GM18867 (cell line): Measurements from ENCODE around the gene BCKDK.
"Not testable (repeated sequence)": the region's sequence is repeated elsewhere in the genome, so short reads cannot be mapped to it uniquely, and the experiment has no call there.

Experiments used
- ATAC-seq: cut with Tn5 transposase; IDR thresholded peaks from one replicate; pipeline ENCODE4 v1.9.1; 2021; ENCODE audit warnings: mild to moderate bottlenecking, moderate library complexity; ENCODE audit not compliant: unreplicated experiment

Gene BCKDK

DNA sequence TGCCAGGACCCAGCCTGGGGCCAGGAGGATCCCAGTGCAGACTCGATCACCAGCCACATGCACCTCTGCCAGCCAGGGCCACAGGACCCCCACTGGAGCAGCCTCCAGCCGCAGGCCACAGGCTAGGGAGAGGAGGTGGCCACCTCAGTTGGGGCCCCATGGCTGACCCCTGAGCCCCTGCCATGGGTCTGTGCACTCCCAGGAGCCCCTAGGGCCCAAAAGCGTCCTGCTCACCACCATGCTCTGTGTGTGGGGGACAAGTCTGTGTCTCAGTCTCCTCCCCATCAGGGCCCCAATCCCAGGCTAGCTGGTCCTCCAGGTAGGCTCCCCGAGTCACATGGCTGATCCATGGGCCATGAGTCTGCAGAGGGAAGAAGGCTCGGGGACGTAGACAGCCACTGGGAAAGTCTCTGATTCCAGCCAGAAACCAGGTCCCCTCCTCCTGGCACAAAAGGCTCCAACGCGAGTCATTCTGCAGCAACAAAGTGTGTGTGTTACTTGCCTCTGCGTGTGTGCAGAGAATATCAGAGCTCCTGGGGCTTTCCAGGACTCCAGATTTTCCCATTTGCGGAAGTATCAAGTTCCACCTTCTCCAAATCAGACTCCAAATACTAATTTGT, 33.4 kb downstream of the BCKDK start:
- no peak for ATAC-seq

DNA sequence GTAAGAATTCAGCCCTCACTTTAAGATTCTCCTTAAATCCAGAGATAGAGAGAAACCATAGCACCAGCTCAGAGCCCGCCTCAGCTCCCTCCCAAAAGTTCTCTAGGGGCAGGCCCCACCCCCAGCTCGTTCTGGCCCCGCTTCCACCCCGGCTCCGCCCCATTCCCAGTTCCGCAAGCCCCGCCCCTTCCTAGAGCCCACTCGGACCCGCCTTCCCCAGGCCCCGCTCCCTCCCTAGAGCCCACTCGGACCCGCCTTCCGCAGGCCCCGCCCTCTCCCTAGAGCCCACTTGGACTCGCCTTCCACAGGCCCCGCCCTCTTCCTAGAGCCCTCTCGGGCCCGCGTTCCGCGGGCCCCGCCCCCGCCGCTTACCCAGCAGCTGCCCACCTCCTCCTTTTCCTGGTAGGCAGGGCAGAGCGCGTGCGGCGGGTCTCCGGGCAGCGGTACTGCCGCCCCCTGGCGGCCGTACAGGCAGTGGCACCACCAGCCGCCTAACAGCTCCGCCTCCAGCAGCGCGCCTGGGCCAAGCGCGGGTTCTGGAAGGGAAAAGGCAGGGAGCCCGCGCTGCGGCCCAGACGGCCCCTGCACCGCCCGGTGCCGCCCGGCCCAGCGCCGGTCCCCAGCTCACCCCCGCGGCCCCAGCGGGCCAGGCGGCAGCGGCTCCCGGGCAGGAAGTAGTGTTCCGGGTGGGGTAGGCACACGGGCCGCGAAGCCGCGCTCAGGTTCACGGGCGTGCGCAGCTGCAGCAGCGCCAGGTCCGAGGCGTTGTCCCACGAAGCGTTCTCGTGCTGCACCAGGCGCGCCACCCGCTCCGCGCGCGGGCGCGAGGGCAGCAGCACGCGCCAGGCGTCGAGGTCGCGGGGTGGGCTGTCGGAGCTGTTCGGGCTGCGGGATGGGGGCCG, 34.2 kb downstream of the BCKDK start:
- peak; percentile 77 for ATAC-seq

GRCh38 chr16:31143011-31143693, 35.0 kb downstream of the BCKDK start:
- ATAC-seq: no peak

GRCh38 chr16:31143694-31144148, 35.5 kb downstream of the BCKDK start:
- ATAC-seq: no peak

DNA sequence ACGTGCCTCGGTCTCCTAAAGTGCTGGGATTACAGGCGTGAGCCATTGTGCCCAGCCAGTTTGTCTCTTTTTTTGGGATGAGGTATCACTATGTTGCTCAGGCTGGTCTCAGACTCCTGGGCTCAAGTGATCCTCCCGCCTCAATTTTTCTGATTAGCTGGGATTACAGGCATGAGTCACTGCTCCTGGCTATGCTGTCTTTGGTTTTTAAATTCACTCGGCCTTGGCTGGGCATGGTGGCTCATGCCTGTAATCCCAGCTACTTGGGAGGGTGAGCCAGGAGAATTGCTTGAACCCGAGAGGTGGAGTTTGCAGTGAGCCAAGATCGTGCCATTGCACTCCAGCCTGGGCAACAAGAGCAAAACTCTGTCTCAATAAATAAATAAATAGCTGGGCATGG, 36.2 kb downstream of the BCKDK start:
- not testable (repeated sequence) for ATAC-seq

GRCh38 chr16:31145398-31145990, 37.3 kb downstream of the BCKDK start:
- no peak for ATAC-seq

DNA sequence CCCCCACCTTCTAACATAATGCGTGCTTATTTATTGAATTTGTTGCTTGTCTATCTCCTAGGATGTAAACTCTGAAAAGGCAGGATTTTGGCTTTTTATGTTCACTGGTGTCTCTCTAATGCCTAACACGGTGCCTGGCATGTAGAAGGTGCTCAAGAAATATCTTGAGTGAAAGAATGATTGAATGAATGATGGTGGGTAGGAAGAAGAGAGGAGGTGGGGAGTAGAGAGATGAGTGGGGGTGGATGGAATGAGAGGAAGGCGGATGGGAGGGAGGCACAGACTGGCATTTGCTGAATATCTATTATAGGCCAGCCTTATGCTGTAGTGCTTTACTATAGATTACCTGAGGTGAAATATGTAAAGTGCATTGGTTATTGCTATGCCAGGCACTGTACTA, 39.4 kb downstream of the BCKDK start:
- ATAC-seq: no peak

DNA sequence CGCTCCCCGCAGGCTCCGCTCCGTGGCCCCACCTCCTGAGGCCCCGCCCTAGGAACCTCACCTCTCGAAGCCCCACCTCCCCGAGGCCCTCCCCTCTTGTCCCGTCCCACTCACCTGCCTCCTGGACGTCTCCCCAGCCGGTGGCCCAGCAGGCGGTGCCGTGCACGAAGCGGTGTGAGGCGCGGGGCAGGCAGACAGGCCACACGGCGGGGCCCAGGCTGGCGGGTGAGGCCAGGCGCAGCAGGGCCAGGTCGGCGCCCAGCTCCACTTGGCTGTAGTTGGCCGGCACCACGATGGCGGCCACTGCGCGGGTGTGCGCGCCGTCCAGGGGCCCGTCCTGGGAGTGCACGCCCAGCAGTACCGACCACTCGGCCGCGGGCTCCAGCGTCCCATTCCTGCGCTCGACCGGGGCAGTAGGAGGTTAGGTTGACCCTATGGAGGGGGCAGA, 40.1 kb downstream of the BCKDK start:
- ATAC-seq: no peak

DNA sequence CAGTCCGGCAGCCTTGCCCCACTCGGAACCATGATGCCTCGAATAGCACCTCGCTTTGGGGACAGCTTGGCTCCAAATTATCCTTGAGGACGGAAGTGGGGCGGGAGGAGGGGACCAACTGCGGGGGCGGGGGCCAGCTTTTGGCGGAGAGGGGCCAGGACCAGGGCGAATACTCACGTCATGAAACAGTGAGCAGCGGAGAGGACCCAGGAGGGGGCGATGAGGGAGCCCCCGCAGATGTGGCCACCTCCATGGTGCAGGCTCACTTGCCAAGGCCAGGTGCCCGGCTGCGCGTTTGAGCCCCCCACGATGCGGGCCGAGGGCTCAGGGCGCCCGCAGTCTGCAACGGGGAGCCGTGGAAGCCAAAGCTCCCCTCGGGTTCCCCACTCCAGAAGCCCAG, 40.7 kb downstream of the BCKDK start:
- ATAC-seq: no peak

DNA sequence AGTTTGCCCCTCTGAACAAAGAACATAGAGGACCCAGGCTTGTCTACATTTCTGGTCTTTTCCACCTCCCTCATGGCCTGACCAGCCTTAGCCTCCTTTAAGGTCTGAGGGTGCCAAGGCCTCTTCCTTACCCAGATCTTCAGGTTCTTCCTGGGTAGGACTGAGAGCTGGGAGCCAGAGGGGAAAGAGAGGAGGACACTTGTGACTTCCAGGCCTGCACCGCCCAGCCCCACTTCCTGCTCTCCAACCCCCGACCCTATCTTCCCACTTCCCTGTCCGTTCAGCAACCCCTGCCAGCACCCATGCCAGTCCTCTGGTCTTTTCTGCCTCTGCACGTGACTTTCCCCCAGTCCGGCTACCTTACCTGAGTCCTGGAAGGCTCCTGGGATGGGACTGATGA, 41.1 kb downstream of the BCKDK start:
- ATAC-seq: no peak

DNA sequence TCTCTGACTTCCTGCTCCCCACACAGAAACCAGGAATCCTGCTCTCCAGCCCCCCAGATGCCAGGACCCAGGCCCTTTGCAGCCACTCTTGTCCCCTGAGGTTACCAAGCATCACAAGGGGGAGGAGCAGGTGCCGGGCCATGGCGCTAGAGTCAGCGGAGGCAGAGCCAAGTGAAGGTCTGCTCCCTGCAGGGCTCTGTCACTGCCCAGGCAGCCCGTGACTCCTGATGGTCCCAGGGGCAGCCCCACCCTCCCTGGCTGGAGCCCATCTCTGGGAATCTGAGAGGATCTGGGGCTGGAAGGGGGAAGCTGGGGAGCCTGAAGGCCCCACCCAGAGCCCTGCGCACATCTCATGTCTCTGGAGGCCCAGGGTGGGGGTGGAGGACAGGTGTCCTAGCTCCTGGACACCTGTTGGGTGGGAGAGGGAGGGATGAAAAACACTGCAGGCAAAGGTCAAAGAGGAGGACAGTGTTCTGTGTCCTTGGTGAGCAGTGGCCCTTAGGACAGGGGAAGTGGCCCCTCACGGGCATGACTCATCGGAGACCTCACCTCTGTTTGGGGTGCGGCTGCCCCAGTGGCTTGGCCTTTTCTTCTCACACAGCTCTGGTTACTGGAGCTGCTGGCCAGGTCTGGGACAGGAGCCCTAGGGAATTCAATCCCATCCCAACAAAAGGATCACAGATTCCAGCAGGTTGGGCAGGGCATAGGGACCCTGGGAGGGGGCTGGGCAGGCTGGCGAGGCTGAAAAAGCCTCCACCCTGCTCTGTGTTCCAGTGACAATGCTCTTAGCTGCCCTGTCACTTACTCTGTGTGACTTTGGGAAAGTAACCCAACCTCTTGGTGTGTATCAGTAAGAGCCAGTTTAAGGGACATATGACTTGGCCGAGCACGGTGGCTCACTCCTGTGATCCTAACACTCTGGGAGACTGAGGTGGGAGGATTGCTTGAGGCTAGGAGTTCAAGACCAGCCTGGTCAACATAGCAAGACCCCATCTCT, 42.0 kb downstream of the BCKDK start, which contains the start of gene PRSS36:
PRSS36 (minus strand) TSS at position 173 of the 997 bp plus-strand sequence; CDS start at position 142, 31 bp downstream.
- ATAC-seq: no peak

DNA sequence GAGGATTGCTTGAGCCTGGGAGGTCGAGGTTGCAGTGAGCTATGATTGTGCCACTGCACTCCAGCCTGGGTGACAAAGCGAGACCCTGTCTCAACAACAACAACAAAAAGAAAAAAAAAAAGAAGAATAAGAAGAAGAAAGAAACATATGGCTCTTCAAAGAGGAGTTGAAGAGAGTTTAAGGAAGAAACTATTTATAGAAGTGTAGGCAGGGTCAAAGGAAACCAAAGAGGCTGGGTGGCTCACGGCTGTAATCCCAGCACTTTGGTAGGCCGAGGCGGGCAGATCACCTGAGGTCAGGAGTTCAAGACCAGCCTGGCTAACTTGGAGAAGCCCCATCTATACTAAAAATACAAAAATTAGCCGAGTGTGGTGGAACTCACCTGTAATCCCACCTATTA, 42.8 kb downstream of the BCKDK start:
- ATAC-seq: not testable (repeated sequence)

GRCh38 chr16:31157136-31157535, 49.0 kb downstream of the BCKDK start:
- ATAC-seq: no peak
